DMS 273 (cell line): ENCODE measurements around the gene PDCD1.

Experiments used
- DNase-seq: peaks from one replicate; lab custom pipeline; 2025; ENCODE audit not compliant: unreplicated experiment; lab: John Stamatoyannopoulos, UW

The PDCD1 gene

DNA sequence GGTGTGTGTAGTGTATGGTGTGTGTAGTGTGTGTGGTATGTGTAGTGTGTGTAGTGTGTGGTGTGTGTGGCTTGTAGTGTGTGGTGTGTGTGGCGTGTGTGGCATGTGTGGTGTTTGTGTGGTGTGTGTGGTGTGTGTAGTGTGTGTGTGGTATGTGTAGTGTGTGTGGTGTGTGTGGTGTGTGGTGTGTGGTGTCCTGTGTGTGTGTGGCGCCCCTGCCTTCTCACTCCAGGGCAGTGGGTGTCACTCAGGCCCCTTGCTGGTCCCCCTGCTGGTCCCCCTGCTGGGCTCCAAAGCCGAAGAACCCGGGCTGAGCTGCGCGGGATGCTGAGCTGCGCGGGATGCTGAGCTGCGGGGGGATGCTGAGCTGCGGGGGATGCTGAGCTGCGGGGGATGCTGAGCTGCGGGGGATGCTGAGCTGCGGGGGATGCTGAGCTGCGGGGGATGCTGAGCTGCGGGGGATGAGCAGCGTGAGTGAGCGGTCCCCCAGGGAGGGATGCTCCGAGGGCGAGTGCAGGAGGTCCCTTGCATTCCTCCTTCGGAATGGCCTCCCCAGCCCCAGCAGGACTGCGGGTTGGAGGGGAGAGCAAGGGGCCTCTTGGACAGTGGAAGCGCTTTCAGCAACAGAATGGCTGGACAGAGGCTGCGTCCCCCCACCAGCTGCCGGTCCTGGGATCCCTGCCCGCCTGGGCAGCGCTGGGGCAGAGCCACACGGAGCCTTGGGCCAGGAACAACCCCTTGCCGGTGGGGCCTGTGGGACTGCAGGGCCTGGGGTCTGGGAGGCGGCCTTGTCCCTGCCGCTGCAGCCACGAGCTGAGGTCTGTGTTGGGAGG, 7.5 kb upstream of the PDCD1 start:
- DNase-seq, result peak; percentile 46

DNA sequence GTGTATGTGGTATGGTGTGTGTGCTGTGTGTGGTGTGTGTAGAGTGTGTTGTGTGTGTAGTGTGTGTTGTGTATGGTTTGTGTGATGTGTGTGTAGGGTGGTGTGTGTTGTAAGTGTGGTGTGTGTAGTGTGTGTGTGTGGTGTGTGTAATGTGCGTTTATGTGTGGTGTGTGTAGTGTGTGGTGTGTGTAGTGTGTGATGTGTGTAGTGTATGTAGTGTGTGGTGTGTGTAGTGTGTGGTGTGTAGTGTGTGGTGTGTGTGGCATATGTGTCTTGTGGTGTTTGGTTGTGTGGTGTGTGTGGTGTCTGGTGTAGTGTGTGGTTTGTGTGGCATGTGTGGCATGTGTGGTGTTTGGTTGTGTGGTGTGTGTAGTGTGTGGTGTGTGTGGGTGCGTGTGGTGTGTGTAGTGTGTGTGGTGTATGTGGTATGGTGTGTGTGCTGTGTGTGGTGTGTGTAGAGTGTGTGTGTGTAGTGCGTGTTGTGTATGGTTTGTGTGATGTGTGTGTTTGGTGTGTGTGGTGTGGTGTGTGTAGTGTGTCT, 6.8 kb upstream of the PDCD1 start:
- no peak for DNase-seq

DNA sequence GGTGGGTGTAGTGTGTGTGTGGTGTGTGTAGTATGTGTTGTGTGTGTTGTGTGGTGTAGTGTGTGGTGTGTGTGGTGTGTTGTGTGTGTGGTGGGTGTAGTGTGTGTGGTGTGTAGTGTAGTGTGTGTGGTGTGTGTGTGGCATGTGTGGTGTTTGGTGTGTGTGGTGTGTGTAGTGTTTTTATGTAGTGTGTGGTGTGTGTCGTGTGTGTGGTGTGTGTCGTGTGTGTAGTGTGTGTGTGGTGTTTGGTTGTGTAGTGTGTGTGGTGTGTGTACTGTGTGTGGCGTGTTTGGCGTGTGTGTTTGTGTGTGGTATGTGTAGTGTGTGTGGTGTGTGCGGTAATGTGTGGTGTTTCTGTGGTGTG, 6.1 kb upstream of the PDCD1 start:
- no peak for DNase-seq

DNA sequence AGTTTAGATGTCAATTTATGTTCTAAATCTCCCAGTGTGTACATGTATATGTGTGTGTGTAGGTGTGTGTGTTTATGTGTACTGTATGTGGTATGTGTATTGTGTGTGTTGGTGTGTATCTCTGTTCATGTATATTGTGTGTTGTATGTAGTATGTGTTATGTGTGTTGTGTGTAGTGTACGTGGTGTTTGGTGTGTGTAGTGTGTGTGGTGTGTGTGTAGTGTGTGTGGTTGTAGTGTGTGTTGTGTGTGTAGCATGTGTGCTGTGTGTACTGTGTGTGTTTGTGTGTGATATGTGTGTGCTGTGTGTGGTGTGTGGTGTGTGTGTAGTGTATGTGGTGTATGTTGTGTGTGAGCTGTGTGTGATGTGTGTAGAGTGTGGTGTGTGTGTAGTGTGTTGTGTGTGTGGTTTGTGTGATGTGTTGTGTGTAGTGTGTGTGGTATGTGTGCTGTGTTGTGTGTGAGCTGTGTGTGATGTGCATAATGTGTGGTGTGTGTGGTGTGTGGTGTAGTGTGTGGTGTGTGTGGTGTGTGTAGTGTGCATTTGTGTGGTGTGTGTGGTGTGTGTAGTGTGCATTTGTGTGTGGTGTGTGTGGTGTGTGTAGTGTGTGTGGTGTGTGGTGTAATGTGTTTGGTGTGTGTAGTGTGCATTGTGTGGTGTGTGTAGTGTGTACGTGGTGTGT, 5.6 kb upstream of the PDCD1 start:
- no peak for DNase-seq

DNA sequence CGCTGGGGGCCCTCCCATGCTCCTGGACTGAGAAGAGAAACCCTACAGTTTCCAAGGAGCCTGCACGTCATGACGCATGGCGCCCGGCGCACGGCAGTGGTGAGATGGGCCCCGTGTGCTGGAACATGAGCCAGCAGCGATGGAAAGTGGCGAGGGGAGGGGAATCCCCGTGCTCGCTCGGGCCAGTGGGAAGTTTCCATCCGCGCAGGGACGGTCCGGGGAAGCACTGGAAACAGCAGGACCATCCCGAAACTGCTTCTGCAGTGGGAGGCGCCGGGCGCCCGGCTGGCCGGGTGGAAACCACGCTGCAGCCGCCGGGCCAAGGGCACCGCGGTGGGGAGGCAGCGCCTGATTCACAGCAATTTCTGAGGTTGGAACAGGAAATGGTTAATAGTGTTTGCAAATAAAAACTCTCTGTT, 4.9 kb upstream of the PDCD1 start:
- no peak for DNase-seq

DNA sequence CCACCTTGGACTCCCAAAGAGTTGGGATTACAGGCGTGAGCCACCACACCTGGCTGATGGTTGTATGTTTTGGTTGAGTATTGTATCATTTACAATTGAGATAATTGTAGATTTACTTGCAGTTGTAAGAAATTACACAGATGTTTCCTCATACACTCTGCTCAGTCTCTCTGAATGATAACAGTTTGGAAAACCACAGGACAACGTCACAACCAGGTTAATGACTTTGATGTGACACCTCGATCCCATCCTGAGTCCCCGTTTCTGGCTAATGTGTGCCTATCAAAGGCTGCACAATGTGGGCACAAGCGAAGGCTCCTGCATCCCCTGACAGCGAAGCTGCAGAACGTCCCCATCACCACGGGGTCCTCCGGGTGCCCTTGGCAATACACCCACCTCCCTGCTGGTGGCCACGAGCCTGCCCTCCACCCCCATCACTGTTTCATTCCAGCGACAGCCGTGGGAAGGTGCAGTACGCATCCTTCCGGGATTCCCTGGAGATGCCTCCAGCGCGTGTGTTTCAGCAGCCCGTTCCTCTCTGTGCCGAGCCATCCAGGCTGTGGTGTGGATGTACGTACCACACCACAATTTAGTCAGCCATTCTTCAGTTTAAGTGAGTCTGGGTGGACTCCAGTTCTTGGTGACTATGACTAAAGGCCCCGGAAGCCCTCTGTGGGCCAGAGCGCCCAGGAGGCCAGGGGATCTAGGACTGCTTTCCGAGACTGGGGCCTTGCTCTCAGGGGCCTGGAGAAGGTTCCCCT, 4.3 kb upstream of the PDCD1 start:
- no peak for DNase-seq

DNA sequence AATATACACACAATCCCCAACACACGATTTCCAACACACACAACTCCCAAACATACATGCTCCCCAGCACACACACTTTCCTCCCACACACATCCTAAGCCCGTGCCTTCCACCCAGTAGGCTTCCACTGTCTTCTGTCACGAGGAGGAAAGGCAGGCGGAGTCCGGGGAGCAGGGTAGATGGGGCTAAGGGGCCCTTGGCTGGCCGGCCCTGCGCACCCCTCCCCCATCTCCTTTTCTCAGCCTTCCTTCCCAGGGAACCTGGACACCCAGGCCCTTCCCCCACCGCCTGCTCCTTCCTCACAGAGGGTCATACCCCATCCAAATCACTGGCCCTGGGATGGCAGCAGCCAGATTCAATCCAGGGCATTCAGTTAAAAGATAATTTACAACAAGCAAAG, 3.4 kb upstream of the PDCD1 start:
- no peak for DNase-seq

DNA sequence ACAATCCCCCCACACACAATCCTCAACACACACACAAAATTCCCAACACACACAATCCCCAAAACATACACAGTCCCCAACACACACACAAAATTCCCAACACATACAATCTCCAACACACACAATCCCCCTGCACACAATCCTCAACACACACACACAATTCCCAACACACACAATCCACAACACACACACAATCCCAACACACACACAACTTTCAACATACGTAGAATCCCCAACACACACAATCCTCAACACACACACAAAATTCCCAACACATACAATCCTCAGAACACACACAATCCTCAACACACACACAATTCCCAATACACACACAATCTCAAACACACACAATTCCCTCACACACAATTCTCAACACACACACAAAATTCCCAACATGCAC, 2.6 kb upstream of the PDCD1 start:
- no peak for DNase-seq

DNA sequence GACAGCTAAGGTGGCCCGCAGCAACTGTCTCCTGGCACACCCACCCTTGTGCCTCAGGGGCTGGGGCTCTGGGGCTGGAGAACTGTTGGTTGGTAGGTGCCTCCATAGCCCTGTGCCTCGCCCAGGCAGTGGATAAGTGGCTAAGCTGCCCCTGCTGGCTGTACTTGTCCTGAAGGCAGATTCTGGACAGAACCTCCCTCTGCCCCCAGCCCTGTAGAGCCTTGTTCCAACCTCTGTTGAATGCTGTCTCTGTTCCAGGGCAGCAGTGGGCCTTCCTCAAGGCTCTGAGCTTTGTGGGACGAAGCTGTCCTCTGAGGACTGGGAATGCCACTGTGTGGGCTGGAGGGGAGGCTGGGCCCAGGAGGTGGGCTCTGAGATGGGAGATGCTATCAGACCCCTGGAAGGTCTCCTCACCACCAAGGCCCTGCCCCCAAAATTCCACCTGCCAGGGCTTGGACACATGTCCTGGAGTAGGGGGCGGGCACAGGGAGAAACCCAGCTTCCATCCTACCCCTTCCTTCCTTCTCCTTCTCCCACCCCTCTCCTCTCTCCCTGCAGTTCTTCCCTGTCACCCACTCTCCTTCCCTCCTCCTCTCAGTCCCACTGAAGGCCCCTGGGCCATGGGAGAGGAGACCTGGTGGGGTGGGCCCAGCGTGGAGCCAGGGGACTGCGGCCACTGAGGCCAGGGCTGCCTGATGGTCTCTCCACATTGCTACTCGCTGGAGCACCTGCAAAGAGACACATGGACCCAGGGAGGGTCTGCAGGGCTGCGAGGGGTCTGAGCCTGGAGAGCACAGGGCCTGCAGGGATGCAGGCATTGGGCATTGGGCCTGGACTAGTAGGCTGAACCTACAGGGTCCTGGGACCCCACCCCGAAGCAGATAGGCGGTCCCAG, 1.7 kb upstream of the PDCD1 start:
- peak; percentile 46 for DNase-seq

DNA sequence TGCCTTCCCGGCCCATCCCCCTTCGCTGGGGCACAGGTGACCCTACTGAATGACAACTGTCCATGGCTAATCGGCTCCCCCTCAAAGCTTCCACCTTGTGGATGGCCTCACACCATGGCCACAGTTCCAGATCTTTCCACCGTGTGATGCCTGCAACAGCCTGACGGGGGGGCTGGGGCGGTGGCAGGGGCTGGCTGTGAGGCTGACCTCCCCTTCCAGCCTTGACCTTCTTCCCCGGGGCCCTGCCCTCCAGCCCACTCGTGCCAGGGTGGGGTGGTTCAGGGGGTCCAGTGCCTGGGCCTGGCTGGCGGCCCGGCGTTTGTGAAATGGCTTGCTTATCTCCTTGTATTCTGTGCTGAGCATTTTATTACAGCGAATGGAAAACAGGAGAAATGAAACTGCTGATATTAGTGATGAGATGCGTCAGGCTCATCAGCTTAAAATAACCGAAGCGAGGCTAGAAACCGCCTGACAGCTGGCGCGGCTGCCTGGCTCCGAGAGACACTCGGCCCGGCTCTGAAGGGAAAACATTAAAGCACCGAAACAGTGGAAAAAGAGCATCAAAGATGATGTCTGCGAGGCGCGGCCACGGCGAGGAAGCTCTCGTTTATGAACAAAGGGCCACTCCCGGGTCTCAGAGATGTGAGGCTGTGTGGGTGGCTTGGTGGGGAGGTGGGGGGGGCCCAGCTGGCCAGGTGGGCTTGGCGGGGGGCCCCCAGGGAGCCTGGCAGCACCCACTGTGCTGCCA, 916 bp upstream of the PDCD1 start:
- DNase-seq, result peak; percentile 77

DNA sequence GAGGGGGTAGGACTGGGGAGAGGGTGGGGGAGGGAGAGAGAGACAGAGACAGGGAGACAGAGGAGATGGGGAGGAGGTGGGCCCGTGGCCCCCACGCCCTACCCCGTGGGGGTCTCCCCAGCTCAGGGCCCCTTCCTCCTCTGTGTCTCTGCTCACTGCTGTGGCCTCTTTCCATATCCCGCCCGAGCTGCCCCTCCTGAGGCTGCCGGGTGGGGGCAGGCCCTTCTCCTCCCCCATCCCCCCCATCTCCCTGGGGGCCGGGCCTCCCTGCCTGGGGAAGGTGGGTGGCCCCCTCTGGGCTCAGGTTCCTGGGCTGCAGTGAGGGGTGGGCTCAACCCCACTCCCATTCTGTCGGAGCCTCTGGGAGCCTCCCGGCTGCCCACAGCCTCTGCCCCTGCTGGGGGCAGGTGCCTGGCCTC, 332 bp upstream of the PDCD1 start:
- no peak for DNase-seq

DNA sequence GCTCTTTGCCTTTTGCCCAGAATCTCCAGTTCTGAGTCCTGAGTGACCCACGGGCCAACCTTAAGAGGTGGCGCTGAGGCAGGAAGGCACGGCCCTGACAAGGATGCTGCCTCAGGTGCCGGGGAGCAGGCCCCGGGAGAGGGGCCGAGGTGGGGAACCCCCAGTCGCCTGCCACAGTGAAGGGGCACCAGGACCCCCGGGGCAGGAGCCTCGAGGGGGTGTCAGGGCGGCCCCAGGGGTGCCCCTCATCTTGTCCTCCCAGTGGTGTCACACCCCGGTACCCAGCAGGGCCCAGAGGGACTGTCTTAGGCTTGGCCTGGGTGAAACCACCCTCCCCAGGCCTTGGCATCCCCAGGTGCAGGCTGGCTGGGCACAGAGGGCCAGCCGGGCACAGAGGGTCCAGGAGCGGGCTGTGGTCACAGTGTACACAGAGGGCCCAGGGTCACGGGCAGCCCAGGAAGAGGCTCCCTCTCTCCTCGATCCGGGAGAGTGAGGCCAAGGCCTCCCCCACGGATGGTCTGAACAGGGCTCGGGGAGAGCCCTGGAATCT, 1.0 kb downstream of the PDCD1 start:
- no peak for DNase-seq

DNA sequence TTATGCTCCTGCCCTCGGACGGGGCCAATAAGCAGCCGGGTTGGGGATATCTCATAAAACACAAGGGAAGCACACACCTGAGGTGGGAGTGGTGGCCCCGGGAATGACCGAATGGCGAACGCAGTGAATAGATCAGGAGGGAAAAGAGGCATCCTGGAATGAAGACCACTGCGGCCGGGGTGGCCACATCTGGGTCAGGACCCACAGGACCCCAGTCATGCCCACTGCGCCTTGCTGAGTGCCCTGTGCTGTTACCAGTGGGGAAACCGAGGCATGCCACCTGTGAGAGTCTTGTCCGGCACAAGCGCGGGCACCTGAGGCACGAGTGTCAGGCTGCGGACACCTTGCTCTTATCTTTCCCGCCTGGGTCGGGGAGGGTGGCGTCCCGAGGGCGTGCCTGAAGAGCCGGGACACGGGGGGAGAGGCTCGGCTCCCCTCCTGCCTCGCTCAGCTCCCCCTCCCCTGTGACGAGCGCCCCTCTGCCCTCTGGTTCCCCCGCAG, 1.6 kb downstream of the PDCD1 start:
- DNase-seq, result no peak

DNA sequence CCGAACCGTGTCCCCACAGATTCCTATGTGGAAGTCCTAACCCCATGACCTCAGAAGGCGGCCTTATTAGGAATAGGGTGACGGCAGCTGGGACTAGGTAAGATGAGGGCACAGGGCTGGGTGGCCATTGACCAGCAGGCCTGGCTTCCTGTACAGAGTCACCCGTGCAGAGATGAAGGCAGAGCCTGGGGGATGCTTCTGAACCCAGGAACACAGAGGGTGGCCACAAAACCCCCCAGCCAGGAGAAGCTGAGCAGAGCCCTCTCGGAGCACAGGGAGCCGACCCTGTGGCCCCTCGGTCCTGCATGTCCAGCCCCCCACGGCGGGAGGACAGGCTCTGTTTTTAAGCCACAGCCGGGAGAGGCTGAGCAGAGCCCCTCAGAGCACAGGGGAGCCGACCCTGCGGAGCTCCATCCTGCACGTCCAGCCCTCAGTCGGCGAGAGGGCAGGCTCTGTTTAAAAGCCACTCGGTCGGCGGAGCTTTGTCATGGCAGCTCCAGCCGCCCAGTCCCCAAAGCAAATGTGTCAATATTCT, 2.7 kb downstream of the PDCD1 start:
- DNase-seq, result no peak

DNA sequence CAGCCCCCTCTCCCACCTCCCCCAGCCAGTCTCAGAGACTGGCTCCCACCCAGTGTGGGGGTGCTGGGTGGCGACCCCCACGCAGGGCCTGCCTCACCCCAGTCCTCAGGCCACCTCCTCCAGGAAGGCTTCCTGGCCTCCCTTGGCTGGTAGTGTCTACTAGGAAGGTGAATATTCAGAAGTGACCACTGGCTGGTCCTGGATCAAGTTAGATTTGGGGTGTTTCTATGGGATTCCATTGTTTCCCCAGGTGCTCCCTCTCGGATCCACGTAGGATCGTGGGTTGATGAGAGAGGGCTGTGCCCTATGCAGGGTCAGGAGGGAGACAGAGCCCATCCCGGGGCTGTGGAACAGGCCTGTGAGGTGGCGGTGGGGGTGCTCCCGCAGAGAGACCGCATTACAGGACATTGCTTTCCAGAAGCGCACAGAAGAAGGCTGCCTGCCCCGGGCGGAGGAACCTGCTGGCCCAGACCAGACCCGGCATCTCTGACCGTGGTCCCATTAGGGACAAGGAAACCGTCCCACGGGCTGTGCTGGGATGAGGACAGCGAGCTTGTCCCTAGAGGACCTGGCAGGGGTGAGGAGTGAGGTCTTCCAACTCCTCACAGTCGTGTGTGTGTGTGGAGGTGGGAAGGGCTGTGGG, 3.3 kb downstream of the PDCD1 start:
- DNase-seq, result no peak

DNA sequence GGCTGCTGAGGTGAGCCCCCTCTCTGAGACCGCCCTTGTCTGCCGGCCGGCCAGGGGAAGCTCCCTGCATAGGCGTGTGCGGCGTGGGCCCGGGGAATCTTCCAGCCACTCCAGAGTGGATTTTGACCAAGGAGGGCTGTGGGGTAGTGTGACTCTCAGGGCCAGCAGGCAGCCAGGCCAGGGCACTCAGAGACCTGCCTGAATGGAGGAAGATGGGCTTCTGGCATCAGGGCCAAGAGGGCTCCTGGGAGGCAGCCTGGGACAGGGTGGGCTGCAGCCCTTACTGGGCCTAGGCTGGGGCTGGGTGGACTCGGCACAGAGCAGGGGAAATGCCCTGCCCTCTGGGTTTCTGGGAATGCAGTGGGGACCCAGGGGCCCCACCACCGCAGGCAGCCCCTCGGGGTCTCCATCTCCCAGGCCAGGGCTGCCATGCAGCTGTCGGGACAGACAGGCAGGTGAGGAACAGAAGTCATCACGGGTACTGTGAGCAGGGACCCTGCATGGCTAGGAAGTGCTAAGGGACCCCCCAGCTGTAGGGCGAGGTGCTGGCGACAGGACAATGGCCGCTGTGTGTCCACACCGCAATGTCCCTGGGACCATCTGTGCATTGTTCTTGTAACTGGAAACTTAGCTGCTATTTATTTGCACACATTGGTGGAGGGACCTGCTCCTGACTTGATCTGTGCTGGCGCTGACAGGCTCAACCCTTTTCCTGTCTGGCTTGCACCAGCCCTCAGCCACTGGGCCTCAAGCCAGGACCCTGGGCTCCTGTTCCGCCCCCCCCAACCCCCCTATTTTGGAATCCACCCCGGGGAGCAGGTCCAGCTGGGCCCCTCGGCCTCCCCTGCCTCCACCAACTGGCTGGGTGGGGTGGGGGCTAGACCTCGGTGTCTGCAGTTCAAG, 4.1 kb downstream of the PDCD1 start:
- no peak for DNase-seq

DNA sequence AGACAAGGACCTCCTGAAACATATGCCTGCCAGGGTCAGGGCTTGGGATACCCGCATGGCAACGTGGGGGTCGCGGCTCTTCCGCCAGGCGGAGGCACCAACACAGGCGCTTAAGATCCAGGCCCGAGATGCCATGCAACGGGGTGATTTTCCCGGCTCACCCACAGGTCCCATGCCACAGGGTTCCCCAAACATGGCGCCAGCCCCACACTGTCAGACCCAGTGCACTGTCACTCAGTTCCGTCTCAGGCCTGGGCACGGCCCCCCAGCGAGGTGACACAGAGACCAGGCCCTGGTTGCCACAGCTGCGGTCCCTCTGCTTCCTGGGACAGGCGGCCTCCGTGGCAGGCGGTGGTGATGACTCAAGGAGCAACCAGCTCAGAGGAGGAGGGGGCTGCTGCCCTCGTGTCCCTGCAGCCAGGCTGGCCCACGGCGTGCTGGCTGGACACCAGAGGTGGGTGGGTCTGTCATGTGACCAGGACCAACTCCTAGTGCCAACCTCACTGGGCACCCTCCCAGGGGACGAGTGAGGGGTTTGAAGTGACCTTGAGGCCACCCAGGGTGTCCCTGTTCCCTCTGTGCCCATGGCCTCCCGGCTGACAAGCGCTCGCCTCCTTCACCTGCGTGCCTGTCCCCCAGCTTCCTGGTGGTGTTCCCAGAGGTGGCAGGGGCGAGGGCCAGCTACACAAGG, 4.9 kb downstream of the PDCD1 start:
- DNase-seq, result no peak
